ENCODE measurements around the gene GAS7.

Gene GAS7

DNA sequence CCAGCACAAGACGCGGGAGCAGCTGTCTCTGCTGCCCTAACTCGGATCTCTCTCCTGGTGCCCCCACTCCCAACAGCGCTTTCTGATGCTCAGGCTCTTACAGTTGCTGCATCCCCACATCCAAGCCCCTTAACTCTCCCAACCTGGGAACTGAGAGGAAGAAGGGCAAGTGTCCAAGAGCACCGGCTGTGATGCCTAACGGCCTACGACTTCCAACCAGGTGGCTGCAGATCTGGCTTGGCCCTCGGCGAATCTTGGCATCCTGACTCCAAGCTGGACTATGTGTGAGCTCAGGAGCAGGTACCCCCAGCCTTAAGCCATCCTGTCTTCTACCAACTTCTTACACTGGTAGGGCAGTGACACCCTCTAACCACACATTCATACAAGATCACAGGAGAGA lies 255.1 kb downstream of the GAS7 start:
- no peak for DNase-seq
- Mint-ChIP-seq H3K4me3 (no peak overlapping the region), H3K27me3 (no peaks in the 10 kb centered on the region), H3K9me3 (peaks cover 2% of the 10 kb centered on the region), H3K27ac (no peak overlapping the region), H3K4me1 (ENCODE audit: low read depth) (no peaks in the 10 kb centered on the region), H3K36me3 (ENCODE audit: low read depth) (no peaks in the 10 kb centered on the region)

DNA sequence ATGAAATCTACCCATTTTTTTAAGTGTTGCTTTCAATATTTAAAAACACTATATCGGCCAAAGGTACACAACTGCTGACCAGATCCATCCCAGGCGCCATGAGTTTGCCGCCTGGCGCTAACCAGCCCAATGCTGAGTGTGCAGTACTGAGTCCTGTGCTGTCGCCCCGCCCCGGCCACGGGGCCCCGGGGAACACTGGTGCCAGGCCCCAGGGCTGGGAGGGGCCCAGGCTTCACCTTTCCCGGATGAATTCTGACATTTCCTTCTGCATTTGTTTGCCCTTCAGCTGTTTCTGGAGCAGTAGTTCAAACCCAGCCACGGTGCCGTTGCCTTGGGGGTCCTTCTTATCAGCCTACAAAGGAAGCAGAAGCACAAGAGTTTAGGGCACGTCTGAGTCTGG lies 255.5 kb downstream of the GAS7 start:
- Mint-ChIP-seq H3K4me1 (ENCODE audit: low read depth) (no peaks in the 10 kb centered on the region), H3K9me3 (peaks cover 3% of the 10 kb centered on the region), H3K27ac (no peak overlapping the region), H3K4me3 (no peak overlapping the region), H3K27me3 (no peaks in the 10 kb centered on the region), H3K36me3 (ENCODE audit: low read depth) (no peaks in the 10 kb centered on the region)
- no peak for DNase-seq

- DNase-seq: no peak
- no peaks in the 10 kb centered on the region for H3K4me1 Mint-ChIP-seq (ENCODE audit: low read depth)
- peaks cover 3% of the 10 kb centered on the region for H3K9me3 Mint-ChIP-seq
- no peak overlapping the region for H3K27ac Mint-ChIP-seq
- no peaks in the 10 kb centered on the region for H3K27me3 Mint-ChIP-seq
- H3K4me3 Mint-ChIP-seq: no peak overlapping the region
- no peaks in the 10 kb centered on the region for H3K36me3 Mint-ChIP-seq (ENCODE audit: low read depth)
Measured at GRCh38 chr17:9941305-9941704, 257.1 kb downstream of the GAS7 start.

DNA sequence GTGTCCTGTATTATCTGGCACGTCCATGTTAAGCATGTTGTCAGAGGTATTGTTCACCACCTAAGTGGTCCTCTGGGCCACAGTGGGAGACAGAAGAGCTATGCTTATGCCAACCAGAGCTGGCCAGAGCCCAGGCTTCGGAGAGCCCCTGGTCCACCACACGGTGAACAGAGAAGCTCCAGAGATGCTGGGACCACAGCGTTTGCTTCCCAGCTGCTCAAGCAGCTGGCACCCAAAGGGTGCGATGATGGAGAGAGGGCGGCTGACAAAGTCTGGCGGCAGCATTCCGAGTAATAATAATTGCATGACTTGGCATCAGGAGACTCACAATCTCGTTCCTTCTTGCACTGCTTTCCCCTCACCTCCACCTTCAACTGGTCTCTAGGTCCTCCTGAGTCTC lies 257.6 kb downstream of the GAS7 start:
- Mint-ChIP-seq H3K9me3 (peaks cover 3% of the 10 kb centered on the region), H3K4me1 (ENCODE audit: low read depth) (no peaks in the 10 kb centered on the region), H3K36me3 (ENCODE audit: low read depth) (no peaks in the 10 kb centered on the region), H3K27ac (no peak overlapping the region), H3K4me3 (no peak overlapping the region), H3K27me3 (no peaks in the 10 kb centered on the region)
- DNase-seq: no peak

GRCh38 chr17:9938764-9939163 lies 259.6 kb downstream of the GAS7 start:
- DNase-seq: no peak
- Mint-ChIP-seq H3K9me3 (peaks cover 3% of the 10 kb centered on the region), H3K27ac (no peak overlapping the region), H3K36me3 (ENCODE audit: low read depth) (no peaks in the 10 kb centered on the region), H3K4me3 (no peak overlapping the region), H3K27me3 (no peaks in the 10 kb centered on the region), H3K4me1 (ENCODE audit: low read depth) (no peaks in the 10 kb centered on the region)

GRCh38 chr17:9937901-9938300 lies 260.5 kb downstream of the GAS7 start:
- Mint-ChIP-seq H3K27me3 (no peaks in the 10 kb centered on the region), H3K9me3 (peaks cover 3% of the 10 kb centered on the region), H3K4me1 (ENCODE audit: low read depth) (no peaks in the 10 kb centered on the region), H3K4me3 (no peak overlapping the region), H3K27ac (no peak overlapping the region), H3K36me3 (ENCODE audit: low read depth) (no peaks in the 10 kb centered on the region)
- DNase-seq: no peak

DNA sequence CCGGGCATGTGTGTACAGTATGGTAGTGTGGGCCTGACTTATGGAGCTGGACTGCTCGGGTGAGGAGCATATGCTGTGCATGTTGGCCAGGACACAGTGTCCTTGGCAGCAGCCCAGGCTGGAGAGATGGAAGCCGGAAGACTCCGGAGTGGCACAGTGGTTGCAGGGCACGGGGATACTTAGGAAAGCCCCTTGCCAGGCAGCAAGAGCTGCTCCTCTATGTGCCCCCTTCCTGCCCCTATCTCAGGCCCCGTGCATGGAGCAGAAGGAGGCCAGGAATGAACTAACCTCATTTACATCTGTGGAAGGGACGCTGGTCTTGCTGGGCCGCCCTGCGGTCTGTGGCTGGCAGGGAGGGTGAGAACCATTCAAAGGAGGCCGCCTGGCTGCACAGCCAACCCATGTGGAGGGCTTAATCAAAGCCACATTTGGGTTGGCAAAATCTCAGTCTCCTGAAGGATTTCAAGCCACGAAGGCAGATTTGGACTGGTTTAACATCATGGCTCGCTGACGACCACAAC lies 261.1 kb downstream of the GAS7 start:
- no peak overlapping the region for H3K4me3 Mint-ChIP-seq
- peaks cover 3% of the 10 kb centered on the region for H3K9me3 Mint-ChIP-seq
- H3K27me3 Mint-ChIP-seq: no peaks in the 10 kb centered on the region
- no peak overlapping the region for H3K27ac Mint-ChIP-seq
- no peaks in the 10 kb centered on the region for H3K36me3 Mint-ChIP-seq (ENCODE audit: low read depth)
- no peaks in the 10 kb centered on the region for H3K4me1 Mint-ChIP-seq (ENCODE audit: low read depth)
- DNase-seq: no peak

DNA sequence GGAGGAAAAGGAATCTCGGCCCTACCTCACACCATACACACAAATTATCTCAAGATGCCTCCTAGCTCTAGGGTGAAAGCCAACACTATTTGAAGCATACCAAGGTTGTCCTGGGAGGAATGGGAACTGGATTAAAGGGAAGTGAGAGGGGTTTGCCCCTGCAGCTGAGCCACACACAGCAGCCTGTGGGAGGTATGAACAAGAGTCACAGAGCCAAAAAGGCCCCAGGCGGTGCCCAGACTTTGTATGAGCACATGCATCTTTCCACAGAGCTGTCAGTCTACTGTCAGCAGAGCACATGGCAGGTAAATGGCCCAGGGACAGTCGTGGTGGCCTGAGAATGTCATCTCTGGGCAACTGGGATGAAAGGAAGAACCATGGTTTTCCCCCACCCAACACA lies 262.3 kb downstream of the GAS7 start:
- H3K4me3 Mint-ChIP-seq: no peak overlapping the region
- no peaks in the 10 kb centered on the region for H3K4me1 Mint-ChIP-seq (ENCODE audit: low read depth)
- DNase-seq: no peak
- H3K27me3 Mint-ChIP-seq: no peaks in the 10 kb centered on the region
- no peaks in the 10 kb centered on the region for H3K36me3 Mint-ChIP-seq (ENCODE audit: low read depth)
- no peak overlapping the region for H3K27ac Mint-ChIP-seq
- peaks cover 3% of the 10 kb centered on the region for H3K9me3 Mint-ChIP-seq

DNA sequence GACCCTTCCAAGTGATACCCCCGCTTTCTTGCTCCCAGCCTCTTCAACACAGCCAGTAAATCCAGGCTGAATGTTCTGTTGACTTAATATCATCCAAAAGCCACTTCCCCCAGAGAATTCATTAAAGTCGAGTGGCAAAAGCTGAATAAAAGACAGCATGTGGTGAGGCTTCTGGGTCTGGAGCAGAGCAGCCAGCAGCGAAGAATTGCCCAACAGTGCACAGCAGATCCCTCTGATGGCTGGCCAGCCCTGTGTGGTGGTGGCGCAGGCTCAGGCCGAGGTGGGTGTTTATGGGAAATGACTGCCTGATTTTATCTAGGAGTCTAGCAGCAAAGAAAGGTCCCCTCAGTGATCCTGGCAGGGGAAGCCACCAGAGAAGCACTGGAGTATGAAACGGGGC lies 263.0 kb downstream of the GAS7 start:
- Mint-ChIP-seq H3K4me3 (no peak overlapping the region), H3K27me3 (no peaks in the 10 kb centered on the region), H3K4me1 (ENCODE audit: low read depth) (no peaks in the 10 kb centered on the region), H3K36me3 (ENCODE audit: low read depth) (no peaks in the 10 kb centered on the region), H3K9me3 (peaks cover 3% of the 10 kb centered on the region), H3K27ac (no peak overlapping the region)
- DNase-seq: no peak

GRCh38 chr17:9934331-9934730 lies 264.1 kb downstream of the GAS7 start:
- H3K4me1 Mint-ChIP-seq (ENCODE audit: low read depth): no peaks in the 10 kb centered on the region
- no peak overlapping the region for H3K27ac Mint-ChIP-seq
- H3K9me3 Mint-ChIP-seq: peaks cover 3% of the 10 kb centered on the region
- no peak overlapping the region for H3K4me3 Mint-ChIP-seq
- DNase-seq: no peak
- H3K36me3 Mint-ChIP-seq (ENCODE audit: low read depth): no peaks in the 10 kb centered on the region
- H3K27me3 Mint-ChIP-seq: no peaks in the 10 kb centered on the region

- Mint-ChIP-seq H3K4me3 (no peak overlapping the region), H3K4me1 (ENCODE audit: low read depth) (no peaks in the 10 kb centered on the region), H3K27me3 (no peaks in the 10 kb centered on the region), H3K9me3 (no peaks in the 10 kb centered on the region), H3K27ac (no peak overlapping the region), H3K36me3 (ENCODE audit: low read depth) (no peaks in the 10 kb centered on the region)
- no peak for DNase-seq
Measured at GRCh38 chr17:9932491-9932890, 265.9 kb downstream of the GAS7 start.

DNA sequence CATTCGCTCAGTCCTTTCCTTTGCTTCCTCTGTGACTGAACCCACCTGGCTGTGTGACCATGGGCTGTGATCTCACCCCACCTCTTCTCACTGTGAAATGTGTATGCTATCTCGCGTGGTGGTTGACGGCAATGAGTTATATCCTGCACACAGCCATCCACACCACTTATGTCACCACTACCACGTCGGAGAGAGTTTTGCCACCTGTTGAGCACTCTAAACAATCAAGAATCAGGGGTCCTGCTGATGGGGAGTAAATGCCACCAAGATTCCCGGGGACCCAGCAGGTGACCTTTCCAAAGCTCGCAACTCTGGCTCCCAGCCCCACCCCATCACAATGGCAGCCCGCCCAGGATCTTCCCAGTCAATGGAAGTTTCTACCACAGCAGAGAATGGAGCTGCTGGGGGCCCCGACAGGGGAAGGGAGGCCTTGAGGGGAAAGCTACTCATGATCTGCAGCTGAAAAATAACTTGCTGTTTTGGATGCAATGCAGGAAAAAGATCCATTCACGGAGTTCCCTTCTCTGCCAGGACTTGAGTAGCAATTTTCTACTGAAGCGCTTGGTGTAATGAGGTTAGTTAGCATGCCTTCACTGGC lies 267.2 kb downstream of the GAS7 start:
- Mint-ChIP-seq H3K4me3 (no peak overlapping the region), H3K9me3 (no peaks in the 10 kb centered on the region), H3K36me3 (ENCODE audit: low read depth) (no peaks in the 10 kb centered on the region), H3K4me1 (ENCODE audit: low read depth) (no peaks in the 10 kb centered on the region), H3K27ac (no peak overlapping the region), H3K27me3 (no peaks in the 10 kb centered on the region)
- DNase-seq: no peak

DNA sequence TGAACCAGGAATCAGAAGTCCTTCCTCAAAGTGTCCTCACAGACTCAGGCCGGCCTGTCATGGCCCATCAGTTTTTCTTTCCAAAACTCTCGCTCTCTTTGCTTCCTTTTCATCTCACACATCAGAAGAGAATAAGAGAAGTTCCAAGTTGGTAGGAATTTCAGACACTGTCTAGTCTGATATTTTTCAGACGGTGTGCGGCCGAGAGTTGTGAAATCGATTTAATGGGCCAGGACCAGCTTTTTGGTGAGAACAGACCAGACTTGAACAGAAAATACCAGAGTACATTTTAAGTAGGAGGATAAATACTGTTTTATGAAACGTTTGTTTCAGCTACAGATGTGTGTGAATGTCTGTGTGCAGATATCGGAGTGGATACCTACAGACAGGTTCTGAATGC lies 268.5 kb downstream of the GAS7 start:
- no peak for DNase-seq
- H3K9me3 Mint-ChIP-seq: no peaks in the 10 kb centered on the region
- no peak overlapping the region for H3K4me3 Mint-ChIP-seq
- no peaks in the 10 kb centered on the region for H3K27me3 Mint-ChIP-seq
- no peak overlapping the region for H3K27ac Mint-ChIP-seq
- H3K36me3 Mint-ChIP-seq (ENCODE audit: low read depth): no peaks in the 10 kb centered on the region
- no peaks in the 10 kb centered on the region for H3K4me1 Mint-ChIP-seq (ENCODE audit: low read depth)

- DNase-seq: no peak
- Mint-ChIP-seq H3K9me3 (no peaks in the 10 kb centered on the region), H3K4me3 (no peak overlapping the region), H3K27me3 (no peaks in the 10 kb centered on the region), H3K36me3 (ENCODE audit: low read depth) (no peaks in the 10 kb centered on the region), H3K4me1 (ENCODE audit: low read depth) (peaks cover 2% of the 10 kb centered on the region), H3K27ac (no peak overlapping the region)
Measured at GRCh38 chr17:9928601-9929333, 269.6 kb downstream of the GAS7 start.

DNA sequence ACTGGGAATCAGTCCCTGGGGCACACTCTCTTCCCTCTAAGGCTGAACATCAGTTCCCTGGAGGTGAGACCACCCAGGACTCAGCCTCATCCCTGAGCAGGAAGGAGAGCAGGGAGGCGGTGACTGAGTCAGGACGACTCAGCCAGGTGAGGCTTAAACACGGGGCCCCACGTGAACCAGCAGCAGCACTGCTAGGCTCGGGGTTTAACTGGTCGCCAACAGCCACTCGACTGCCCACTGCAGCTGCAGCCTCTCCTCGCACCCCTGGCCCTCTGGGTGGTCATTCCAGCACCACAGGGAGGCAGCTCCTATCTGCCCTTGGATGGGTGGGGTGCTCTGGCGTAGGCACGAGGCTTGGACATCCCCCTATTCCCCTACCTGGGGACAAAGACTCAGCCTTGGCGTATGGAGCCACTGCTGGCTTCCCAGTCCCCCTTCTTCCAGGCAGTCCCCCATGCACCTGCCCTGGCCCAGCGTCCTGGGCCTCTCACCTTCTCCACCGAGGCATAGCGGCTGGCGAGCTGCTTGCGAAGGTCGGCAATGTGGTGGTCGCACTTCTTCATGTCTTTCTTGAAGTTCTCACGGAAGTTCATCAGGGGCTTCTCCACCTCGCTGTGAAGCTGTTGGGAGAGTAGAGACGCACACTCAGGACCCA lies 272.1 kb downstream of the GAS7 start:
- no peaks in the 10 kb centered on the region for H3K27me3 Mint-ChIP-seq
- peaks cover 2% of the 10 kb centered on the region for H3K4me1 Mint-ChIP-seq (ENCODE audit: low read depth)
- no peak for DNase-seq
- no peak overlapping the region for H3K27ac Mint-ChIP-seq
- no peak overlapping the region for H3K4me3 Mint-ChIP-seq
- no peaks in the 10 kb centered on the region for H3K9me3 Mint-ChIP-seq
- no peaks in the 10 kb centered on the region for H3K36me3 Mint-ChIP-seq (ENCODE audit: low read depth)

All from activated T-cell treated with anti-CD3 and anti-CD28 coated beads, Interleukin-2, amount 50 U/mL, for 24 hours (primary cell).